Embryonic facial prominence (tissue), 1 donor: Measurements from ENCODE around the gene ATP8A2.
"Not testable (repeated sequence)": the region's sequence is repeated elsewhere in the genome, so short reads cannot be mapped to it uniquely, and the experiment has no call there.

Source experiments
- DNase-seq: peaks from one replicate; pipeline ENCODE4 v3.0.0-alpha.2; 2016; ENCODE audit errors: extremely low spot score

The ATP8A2 gene

DNA sequence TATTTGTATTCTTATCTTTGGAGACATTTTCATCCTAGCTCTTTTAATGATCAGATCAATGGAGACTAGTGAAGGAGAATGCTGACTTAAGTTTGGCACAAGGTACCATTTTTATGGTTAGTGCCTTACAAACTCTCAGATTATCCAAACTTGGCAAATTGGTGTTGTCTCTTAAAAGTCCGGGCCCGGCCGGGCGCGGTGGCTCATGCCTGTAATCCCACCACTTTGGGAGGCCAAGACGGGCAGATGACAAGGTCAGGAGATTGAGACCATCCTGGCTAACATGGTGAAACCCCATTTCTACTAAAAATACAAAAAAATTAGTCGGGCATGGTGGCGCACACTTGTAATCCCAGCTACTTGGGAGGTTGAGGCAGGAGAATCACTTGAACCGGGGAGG, 177.2 kb downstream of the ATP8A2 start:
- not testable (repeated sequence) for DNase-seq

DNA sequence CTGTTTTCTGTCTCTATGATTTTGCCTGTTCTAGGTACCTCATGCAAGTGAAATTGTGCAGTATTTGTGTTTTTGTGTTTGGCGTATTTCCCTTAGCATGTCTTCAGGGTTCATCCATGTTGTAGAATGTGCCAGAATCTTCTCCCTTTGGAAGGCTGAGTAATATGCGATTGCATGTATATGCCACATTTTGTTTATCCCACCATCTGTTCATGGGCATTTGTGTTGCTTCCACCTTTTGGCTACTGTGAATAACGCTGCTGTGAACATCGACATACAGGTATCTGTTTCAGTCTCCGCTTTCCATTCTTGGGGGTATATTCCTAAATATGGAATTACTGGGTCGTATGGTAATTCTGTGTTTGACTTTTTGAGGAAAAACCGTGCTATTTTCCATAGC, 190.0 kb downstream of the ATP8A2 start:
- no peak for DNase-seq

DNA sequence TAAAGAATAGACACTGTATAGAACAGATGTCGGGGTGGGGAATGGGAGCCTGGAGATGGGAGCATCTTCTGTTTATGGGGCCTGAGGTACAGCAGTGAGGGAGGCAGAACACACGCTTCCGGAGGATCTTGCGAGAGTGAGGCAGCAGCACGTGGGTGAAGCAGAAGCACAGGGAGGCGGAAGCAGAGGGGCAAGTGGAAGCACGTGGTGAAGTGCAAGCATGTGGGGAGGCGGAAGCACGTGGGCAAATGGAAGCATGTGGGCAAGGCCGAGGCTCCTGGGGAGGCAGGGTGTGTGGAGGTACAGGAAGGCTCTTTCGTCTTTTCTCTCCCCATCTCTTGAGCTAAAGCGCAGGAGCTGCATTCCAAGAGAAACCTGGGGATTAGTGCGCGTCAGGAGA, 198.4 kb downstream of the ATP8A2 start:
- no peak for DNase-seq

DNA sequence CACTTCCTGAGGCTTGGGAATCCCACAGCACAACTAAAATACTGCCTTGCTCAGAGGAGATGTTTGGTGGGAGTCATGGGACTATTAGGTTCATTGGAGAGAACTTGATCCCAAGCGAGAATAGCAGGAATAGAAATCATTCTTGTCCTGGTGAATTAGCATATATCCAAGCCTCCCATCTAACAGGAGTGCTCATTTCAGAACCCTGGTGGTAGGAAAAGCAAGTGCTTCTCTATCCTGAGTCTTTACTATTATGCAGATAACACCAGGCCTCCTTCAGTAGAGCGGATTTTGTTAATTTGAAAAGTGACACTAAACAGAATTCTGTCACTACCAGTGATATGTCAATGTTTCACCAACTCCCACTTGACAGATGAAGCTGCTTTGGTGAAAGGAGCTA, 199.5 kb downstream of the ATP8A2 start:
- no peak for DNase-seq

DNA sequence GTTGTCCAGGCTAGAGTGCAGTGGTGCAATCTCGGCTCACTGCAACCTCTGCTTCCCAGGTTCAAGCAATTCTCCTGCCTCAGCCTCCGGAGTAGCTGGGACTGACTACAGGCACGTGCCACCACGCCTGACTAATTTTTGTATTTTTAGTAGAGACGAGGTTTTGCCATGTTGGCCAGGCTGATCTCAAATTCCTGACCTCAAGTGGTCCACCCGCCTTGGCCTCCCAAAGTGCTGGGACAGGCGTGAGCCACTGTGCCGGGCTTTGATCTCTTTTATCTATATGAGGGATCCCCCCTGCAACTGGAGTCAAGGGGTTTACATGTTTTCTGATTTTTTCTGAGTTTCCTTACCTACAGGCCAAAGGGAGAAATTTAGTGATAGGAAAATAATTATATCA, 200.4 kb downstream of the ATP8A2 start:
- DNase-seq = not testable (repeated sequence)

DNA sequence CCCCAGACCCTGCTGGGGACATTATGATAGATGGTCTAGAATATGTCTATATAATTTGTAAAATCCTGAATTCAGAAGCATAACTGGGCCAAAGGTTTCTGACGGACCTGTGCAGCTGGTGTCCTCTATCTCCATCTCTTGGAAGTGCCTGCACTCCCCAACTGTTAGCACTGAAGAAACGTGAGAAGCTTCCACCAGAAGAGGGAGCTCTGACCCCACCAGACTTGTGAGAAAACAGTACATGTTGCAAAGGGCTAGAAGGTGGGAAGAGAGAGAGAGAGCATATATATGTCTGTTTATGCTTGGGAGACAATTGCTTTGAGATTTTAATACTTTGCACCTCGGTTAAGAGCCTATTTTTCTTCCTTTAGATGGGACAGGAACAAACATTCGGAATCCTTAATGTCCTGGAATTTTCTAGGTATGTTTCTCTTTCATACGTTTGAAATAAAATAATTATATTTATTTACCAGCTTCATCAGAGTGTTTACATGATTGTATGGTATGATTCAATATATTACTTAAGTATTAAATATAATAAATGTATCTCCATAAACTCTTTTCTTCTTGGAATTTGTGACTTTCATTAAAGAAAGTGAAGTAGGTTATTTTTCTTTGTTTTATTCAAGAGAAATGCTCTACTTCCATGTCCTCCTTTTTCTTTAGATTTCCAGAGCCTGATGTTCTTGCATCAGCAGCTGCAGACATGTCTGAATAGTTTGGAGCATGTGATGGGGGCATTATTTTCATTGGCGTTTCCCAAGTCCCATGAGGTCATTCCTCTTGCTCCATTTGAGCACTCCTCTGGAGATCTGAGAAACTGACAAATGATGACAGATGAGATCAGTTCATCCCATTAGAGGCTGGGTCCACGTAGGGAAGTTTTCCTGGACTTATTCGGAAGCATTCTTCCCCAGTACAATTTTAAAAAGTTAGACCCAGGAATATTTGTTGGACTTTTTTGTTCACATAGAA, 202.9 kb downstream of the ATP8A2 start:
- DNase-seq = peak; percentile 82

DNA sequence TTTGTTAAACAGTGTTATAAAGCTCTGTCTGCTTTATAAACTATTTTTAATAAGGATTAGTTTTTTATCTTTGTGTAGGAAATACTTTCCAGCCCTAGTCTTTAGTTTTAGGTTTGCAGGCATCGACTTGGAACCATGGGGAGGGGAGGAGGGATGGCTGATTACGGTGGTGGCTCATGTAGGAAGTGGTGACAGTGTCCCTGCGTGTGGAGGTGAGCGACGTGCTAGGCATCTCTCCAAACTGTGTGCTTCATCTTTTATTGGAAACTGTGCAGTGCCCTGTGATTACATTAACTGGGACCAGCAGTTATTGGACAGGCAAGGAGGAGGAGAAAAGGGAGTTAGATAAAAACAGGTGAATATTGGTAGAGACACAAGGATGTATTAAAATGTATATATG, 203.8 kb downstream of the ATP8A2 start:
- DNase-seq = no peak

DNA sequence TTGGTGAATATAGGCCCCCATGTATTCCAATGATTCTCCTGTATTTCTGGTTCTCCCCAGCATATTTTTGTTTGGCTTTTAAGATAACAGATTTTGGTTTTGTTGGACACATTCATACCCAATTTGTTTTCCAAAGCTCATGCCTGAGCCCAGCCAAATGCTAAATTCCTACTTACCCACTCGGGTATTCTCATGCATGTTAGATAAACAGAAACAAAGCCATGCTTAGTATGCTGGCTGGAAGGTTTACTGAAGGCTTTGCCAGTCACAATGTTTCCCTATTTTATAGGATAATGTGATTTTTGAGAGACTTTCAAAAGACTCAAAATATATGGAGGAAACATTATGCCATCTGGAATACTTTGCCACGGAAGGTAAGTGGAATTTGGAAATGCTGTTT, 206.8 kb downstream of the ATP8A2 start:
- DNase-seq = no peak

DNA sequence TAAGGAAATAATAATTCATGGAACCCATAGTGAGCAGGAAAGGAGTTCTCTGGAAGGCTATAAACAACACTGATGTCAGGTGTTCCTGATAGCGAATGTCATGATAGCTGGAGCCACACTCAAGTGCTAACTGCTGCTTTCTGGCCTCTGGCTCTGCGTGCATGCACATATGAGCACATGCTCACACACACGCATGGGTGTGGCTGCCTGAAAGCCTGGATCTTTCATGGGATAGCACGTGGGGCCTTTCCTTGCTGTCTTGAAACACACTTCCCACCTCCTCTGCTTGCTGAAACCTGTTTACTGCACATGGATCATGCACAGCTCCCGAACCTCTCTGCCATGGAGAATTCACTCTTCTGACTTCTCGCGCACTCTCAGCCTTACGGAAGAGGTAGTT, 207.4 kb downstream of the ATP8A2 start:
- DNase-seq = no peak

DNA sequence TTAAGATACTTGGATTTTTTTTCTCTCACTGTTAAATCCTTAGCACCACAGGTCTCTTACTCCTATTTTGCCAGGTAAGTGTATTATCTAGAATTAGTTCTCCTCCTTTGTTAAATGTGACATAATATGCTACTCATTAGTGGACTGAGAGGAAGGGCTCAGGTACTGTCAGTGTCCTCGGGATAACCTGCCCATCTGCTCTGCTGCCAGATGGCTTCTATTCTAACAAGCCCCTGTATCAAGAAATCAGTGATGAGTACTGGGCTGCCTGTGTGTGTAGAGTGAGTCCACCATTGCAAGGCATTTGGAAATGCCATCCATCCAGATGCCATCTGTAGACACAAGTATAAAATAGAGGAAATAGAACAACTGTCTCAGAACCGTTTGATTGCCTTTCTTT, 209.6 kb downstream of the ATP8A2 start:
- DNase-seq = no peak

DNA sequence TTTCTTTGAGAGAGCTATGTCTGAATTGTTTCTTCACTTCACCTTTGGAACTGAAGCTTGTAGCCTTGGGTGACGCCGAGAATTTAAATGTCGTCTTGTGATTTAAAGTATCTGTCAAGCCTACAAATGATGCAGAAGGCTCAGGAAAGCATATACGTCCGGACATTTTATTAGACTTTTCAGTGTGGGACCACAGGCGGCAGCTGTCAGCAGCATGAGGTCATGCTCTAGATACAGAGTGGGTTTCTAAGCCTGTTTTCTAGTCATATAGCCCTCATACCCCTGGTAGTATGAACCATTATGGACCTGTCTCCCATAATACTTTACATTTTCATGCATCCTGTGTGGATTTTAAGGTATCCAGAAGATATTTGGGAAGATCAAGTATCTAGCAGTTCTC, 212.3 kb downstream of the ATP8A2 start:
- DNase-seq = no peak

DNA sequence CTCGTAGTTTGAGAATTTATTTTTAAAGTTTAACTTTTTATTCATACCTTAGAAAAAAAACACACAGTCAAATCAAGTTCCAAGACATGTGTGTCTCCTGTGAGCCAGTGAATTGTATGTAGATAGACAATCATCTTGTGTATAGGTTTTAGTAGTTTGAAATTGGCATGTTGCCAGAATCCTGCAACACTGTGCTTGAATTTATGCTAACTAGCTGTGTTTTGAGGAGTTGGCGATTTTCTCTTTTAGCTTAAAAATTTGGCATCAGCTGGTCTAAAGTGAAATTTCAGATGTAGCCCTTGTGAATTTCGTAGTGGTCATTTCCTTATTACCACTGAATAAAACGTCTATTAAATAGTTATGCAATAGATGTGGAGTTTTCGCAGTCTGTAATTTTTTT, 213.2 kb downstream of the ATP8A2 start:
- no peak for DNase-seq

DNA sequence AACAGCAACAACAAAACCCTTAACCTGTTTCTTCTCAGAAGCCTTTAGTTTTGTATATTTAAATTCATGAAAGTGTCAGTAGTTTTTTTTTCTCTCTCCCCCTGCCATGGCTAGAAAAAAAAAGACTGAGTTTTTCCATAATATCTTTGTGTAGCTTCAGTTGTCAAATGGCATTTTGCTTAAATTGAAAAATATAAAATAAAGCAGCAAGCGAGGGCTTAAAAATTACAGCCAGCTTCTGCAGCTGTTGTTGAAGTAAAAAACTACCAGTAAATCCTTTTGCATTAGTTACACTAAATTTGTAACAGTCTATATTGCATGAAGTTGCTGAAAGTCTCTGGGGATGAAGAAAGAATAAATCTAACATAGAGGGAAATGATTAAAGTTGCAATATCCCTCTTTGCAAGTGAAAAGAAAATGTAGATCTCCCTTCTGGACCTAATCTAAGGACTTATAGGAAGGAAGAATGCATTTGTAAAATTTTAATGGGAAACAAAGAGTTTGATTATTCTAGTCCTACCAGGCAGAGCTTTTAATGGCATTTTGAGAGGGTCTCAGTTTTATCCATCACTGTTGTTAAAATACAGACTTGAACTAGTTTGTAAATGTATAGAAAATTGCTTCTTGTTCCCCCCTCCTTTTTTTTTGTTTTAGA, 215.7 kb downstream of the ATP8A2 start:
- no peak for DNase-seq

DNA sequence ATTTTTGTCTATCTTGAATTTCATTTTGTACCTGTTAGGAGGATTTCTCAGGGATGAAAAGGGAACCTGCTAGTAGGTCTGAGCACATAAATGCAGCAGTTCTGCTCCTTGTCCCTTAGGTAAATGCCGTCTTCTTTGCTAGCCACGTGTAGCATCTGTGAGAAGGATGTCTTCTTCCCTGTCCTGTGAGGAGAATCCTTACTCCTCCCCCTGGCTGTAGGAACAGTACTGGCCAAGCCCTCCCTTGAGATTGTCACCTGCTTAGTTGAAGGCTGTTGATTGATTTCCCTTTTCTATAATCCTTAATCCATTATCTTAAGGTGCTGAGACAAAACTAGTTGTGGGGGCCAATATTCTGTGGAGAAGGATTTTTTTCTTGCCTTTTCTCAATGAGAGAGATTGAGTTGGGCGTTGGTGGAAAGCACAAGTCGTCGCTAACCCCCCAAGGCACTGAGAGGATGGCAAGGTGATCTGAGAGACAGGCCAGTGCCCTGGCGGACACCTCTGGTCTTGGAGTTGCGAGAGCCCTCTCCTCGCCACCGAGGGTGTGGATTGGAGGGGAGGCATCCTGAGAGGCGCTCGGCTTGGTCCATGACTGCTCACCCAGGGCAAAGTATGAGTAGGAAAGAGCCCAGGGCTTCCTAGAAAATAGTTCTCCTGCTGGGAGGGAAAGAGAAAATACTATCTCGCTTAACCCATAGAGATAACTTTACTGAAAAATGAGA, 216.7 kb downstream of the ATP8A2 start:
- DNase-seq = no peak

DNA sequence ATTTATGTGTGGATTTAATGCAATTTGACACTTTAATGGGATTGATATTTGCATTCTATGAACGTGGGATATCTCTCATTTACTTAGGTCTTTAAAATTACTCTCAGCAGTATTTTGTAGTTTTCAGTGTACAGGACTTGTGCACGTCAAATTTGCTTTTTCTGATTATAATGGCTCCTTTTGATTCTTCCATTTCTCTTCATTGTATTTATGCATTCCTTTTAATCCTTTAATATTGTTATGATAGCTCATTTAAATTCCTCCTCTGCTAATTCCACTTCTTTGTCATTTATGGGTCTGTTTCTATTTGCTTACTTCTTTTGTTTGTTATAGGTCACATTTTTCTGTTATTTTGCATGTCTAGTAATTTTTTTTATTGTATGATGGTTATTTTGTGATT, 226.6 kb downstream of the ATP8A2 start:
- DNase-seq = no peak

DNA sequence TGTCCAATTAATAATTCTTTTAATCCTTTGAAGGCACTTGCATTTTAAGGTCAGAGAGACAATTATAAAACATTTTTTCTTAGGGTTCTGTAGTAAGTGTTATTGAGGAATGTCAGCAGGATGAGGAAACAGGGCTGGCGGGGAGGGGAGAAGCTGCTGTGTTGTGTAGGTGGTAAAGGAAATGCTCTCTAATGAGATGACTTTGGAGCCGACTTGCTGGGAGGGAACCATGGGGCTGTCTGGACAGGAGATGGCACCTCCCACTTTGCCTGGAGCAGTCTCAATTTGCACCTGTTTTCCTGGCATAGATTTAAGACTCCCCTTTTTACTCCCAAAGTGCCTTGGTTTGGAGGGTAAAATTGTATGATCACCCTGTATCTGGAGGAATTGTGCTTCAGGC, 230.4 kb downstream of the ATP8A2 start:
- no peak for DNase-seq

DNA sequence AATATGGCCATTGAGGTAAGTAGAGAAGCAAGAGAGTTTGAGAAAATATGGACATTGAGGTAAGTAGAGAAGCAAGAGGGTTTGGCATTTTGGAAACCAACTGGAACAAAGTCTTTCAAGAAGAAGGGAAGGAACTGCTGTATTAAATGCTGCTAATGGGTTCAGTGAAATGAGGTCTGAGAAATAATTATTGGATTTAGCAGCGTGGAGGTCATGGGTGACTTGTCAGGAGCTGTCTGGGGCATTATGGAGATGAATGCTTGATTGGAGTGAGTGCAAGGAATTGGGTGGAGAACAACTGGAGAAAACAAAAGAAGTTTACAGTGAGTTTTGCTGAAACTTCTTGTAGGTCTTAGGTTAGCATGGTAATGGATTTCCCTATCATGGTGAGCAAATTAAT, 232.3 kb downstream of the ATP8A2 start:
- no peak for DNase-seq

DNA sequence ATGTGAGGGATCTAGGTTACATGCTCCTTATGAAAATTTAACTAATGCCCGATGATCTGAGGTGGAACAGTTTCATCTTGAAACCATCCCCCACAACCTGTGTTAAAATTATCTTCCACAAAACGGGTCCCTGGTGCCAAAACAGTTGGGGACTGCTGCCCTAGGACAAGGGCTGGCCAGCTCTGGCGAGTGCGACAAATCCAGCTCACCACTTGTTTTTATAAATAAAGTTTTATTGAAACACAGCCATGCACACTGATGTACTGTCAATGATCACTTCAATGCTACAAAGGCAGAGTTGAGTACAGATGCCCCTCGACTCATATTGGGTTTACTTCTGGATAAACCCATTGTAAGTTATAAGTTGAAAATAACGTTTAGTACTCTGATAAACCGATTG, 235.3 kb downstream of the ATP8A2 start:
- DNase-seq = no peak

DNA sequence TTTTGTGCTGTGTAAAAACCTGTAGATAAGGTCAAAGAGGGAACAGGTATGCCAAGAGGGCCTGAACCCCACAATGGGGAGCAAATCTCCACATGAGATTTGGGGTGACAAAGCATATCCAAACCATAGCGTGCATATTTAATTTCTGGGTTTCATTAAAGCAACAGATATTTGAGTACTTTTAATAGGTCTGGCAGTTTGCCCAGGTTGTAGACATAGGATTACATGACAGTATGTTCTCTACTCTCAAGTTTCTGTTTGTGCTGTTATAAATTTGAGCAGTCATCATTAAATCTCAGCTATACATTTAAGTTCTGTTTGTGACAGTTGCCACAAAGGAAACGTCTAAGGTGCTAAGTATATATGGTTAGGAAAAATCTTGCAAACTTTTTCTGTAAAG, 236.4 kb downstream of the ATP8A2 start:
- no peak for DNase-seq

DNA sequence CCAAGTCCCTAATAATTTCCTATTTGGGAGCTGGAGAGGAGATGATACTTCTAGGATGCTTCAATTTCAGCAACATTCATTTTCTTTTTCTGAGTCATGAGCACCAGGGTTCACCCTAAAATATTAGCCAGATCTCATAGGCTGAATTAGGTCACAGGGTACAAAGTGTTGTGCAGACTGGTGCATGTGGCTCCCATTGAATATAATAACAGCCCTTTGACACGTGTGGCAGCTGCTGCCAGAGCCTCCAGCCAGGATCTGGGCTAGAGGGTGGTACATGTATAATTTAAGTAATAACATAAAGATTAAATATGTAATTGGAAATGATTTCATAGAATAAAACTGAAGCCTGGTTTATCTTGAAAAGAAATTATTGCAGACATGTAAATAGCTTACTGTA, 244.9 kb downstream of the ATP8A2 start:
- DNase-seq = no peak

DNA sequence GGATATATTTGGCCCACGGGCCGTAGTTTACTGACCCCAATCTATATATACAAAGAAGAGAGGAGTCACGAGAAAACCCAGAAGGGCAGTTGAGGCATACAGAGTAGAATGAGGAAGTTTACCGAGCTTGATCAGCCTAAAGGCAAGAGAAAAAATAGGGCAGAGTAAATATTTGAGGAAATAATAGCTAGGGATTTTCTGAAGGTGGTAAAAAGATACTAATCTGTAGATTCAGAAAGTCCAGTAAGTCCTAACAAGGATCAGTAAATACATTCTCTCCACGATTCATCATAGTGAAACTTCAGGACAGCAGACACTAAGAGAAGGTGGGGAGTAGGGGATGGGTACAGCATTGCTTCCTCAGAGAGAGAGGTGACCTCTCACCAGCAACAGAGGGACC, 248.1 kb downstream of the ATP8A2 start:
- no peak for DNase-seq

DNA sequence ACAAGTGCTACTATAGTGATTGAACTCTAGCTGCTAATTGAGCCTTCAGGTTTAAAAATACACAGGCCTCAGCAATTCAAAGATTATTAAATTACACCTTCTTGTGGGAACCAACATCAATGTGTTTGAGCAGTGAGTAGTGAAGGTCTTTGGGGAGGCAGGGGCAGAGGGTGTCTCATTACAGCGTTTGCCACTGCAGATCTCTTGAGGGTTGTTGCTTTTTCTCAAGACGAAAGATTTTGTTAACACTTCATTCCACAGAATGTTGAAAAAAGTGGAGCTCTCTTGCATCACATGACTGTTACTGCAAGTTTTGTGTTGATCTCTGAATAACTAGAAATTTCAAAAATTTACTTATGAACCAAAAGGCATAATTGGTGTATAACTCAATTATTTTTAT, 253.6 kb downstream of the ATP8A2 start:
- no peak for DNase-seq
